ENCODE data around the gene ABR.

ABR gene

GRCh38 chr17:968812-969730 is 210.7 kb downstream of the ABR start:
- DNase-seq (ENCODE audit: low spot score) = no peak

GRCh38 chr17:967122-967521 is 212.7 kb downstream of the ABR start:
- Mint-ChIP-seq H3K36me3 (ENCODE audit: low read depth) (no peaks in the 10 kb centered on the region), H3K27me3 (ENCODE audit: low read depth) (peaks cover 13% of the 10 kb centered on the region), H3K4me1 (ENCODE audit: low read depth) (no peaks in the 10 kb centered on the region), H3K9me3 (no peaks in the 10 kb centered on the region), H3K27ac (no peak overlapping the region), H3K4me3 (no peak overlapping the region)
- DNase-seq (ENCODE audit: low spot score) = no peak

More at GRCh38 chr17:968812-969730, 210.7 kb downstream of the ABR start:
- H3K27me3 Mint-ChIP-seq (ENCODE audit: low read depth) = peaks cover 13% of the 10 kb centered on the region
- no peaks in the 10 kb centered on the region for H3K4me1 Mint-ChIP-seq (ENCODE audit: low read depth)
- no peaks in the 10 kb centered on the region for H3K9me3 Mint-ChIP-seq
- no peaks in the 10 kb centered on the region for H3K36me3 Mint-ChIP-seq (ENCODE audit: low read depth)
- no peak overlapping the region for H3K27ac Mint-ChIP-seq
- H3K4me3 Mint-ChIP-seq = no peak overlapping the region

- no peaks in the 10 kb centered on the region for H3K4me1 Mint-ChIP-seq (ENCODE audit: low read depth)
- H3K27me3 Mint-ChIP-seq (ENCODE audit: low read depth) = peaks cover 13% of the 10 kb centered on the region
- no peaks in the 10 kb centered on the region for H3K36me3 Mint-ChIP-seq (ENCODE audit: low read depth)
- no peaks in the 10 kb centered on the region for H3K9me3 Mint-ChIP-seq
- H3K27ac Mint-ChIP-seq = no peak overlapping the region
- DNase-seq (ENCODE audit: low spot score) = no peak
- no peak overlapping the region for H3K4me3 Mint-ChIP-seq
These were observed 214.3 kb downstream of the ABR start for GRCh38 chr17:965311-965989.

- no peak overlapping the region for H3K27ac Mint-ChIP-seq
- no peaks in the 10 kb centered on the region for H3K4me1 Mint-ChIP-seq (ENCODE audit: low read depth)
- no peaks in the 10 kb centered on the region for H3K9me3 Mint-ChIP-seq
- no peak for DNase-seq (ENCODE audit: low spot score)
- H3K36me3 Mint-ChIP-seq (ENCODE audit: low read depth) = no peaks in the 10 kb centered on the region
- H3K4me3 Mint-ChIP-seq = no peak overlapping the region
- H3K27me3 Mint-ChIP-seq (ENCODE audit: low read depth) = peaks cover 11% of the 10 kb centered on the region
These were observed 214.9 kb downstream of the ABR start for GRCh38 chr17:964876-965275.

- no peak for DNase-seq (ENCODE audit: low spot score)
- Mint-ChIP-seq H3K27ac (no peak overlapping the region), H3K4me1 (ENCODE audit: low read depth) (no peaks in the 10 kb centered on the region), H3K4me3 (no peak overlapping the region), H3K9me3 (no peaks in the 10 kb centered on the region), H3K36me3 (ENCODE audit: low read depth) (no peaks in the 10 kb centered on the region), H3K27me3 (ENCODE audit: low read depth) (peaks cover 3% of the 10 kb centered on the region)
These were observed 217.1 kb downstream of the ABR start for GRCh38 chr17:962670-963069.

GRCh38 chr17:962166-962565 is 217.6 kb downstream of the ABR start:
- Mint-ChIP-seq H3K27me3 (ENCODE audit: low read depth) (peaks cover 3% of the 10 kb centered on the region), H3K9me3 (no peaks in the 10 kb centered on the region), H3K4me3 (no peak overlapping the region), H3K36me3 (ENCODE audit: low read depth) (no peaks in the 10 kb centered on the region), H3K27ac (no peak overlapping the region), H3K4me1 (ENCODE audit: low read depth) (no peaks in the 10 kb centered on the region)
- DNase-seq (ENCODE audit: low spot score) = no peak

- H3K4me3 Mint-ChIP-seq = no peak overlapping the region
- H3K9me3 Mint-ChIP-seq = no peaks in the 10 kb centered on the region
- H3K27ac Mint-ChIP-seq = no peak overlapping the region
These were observed 220.9 kb downstream of the ABR start for GRCh38 chr17:958712-959451.

GRCh38 chr17:957856-958421 is 221.8 kb downstream of the ABR start:
- no peak overlapping the region for H3K27ac Mint-ChIP-seq
- H3K9me3 Mint-ChIP-seq = no peaks in the 10 kb centered on the region

More at GRCh38 chr17:958712-959451, 220.9 kb downstream of the ABR start:
- no peaks in the 10 kb centered on the region for H3K36me3 Mint-ChIP-seq (ENCODE audit: low read depth)
- H3K4me1 Mint-ChIP-seq (ENCODE audit: low read depth) = no peaks in the 10 kb centered on the region
- no peaks in the 10 kb centered on the region for H3K27me3 Mint-ChIP-seq (ENCODE audit: low read depth)
- no peak for DNase-seq (ENCODE audit: low spot score)

GRCh38 chr17:956905-957304 is 222.9 kb downstream of the ABR start:
- H3K9me3 Mint-ChIP-seq = no peaks in the 10 kb centered on the region

More at GRCh38 chr17:957856-958421, 221.8 kb downstream of the ABR start:
- no peak for DNase-seq (ENCODE audit: low spot score)
- Mint-ChIP-seq H3K27me3 (ENCODE audit: low read depth) (no peaks in the 10 kb centered on the region), H3K4me1 (ENCODE audit: low read depth) (no peaks in the 10 kb centered on the region), H3K36me3 (ENCODE audit: low read depth) (no peaks in the 10 kb centered on the region), H3K4me3 (no peak overlapping the region)

GRCh38 chr17:954431-955164 is 225.2 kb downstream of the ABR start:
- DNase-seq (ENCODE audit: low spot score) = no peak
- Mint-ChIP-seq H3K9me3 (no peaks in the 10 kb centered on the region), H3K27me3 (ENCODE audit: low read depth) (peaks cover 7% of the 10 kb centered on the region), H3K27ac (no peak overlapping the region), H3K4me1 (ENCODE audit: low read depth) (no peaks in the 10 kb centered on the region), H3K4me3 (no peak overlapping the region), H3K36me3 (ENCODE audit: low read depth) (no peaks in the 10 kb centered on the region)

More at GRCh38 chr17:956905-957304, 222.9 kb downstream of the ABR start:
- Mint-ChIP-seq H3K4me3 (no peak overlapping the region), H3K36me3 (ENCODE audit: low read depth) (no peaks in the 10 kb centered on the region), H3K27ac (no peak overlapping the region), H3K27me3 (ENCODE audit: low read depth) (no peaks in the 10 kb centered on the region), H3K4me1 (ENCODE audit: low read depth) (no peaks in the 10 kb centered on the region)
- no peak for DNase-seq (ENCODE audit: low spot score)

- no peaks in the 10 kb centered on the region for H3K4me1 Mint-ChIP-seq (ENCODE audit: low read depth)
- no peak overlapping the region for H3K27ac Mint-ChIP-seq
- DNase-seq (ENCODE audit: low spot score) = no peak
- H3K27me3 Mint-ChIP-seq (ENCODE audit: low read depth) = peaks cover 7% of the 10 kb centered on the region
- H3K36me3 Mint-ChIP-seq (ENCODE audit: low read depth) = no peaks in the 10 kb centered on the region
- H3K9me3 Mint-ChIP-seq = no peaks in the 10 kb centered on the region
- no peak overlapping the region for H3K4me3 Mint-ChIP-seq
These were observed 226.0 kb downstream of the ABR start for GRCh38 chr17:953767-954166.
